ENCODE measurements around the gene TAF12. TPM values are rescaled to one million over a fixed set of nuclear protein-coding genes. Genes with fewer than 3 reads are reported as not detected.

The TAF12 gene
- polyA plus RNA-seq, 4 donors, result 18.9 to 32.7 (median 28.9) TPM

Other genes starting within 250 kb of the TAF12 start
- gene RCC1, start 137.0 kb downstream of the TAF12 start, polyA plus RNA-seq, result 10 to 100 TPM; 31.1 to 69.5 (median 36.6) TPM
- 10 to 100 TPM; 16.3 to 25.9 (median 21.3) TPM for gene TRNAU1AP, start 90.0 kb downstream of the TAF12 start, polyA plus RNA-seq
- gene RAB42, start 50.8 kb downstream of the TAF12 start, polyA plus RNA-seq, result 10 to 100 TPM in 1 of 4 donors, 1 to 10 TPM in 3; 1.7 to 28.1 (median 4.8) TPM
- not detected for gene RNU11, start 5.5 kb upstream of the TAF12 start, polyA plus RNA-seq
- gene GMEB1, start 25.7 kb upstream of the TAF12 start, polyA plus RNA-seq, result 10 to 100 TPM in 1 of 4 donors, 1 to 10 TPM in 3; 2.5 to 13.7 (median 6.0) TPM
- gene YTHDF2, start 93.9 kb upstream of the TAF12 start, polyA plus RNA-seq, result 10 to 100 TPM; 39.1 to 59.0 (median 43.8) TPM
- under 1 TPM in 3 of 4 donors, not detected in 1; 0.06 to 0.34 (median 0.27) TPM for gene OPRD1, start 169.1 kb upstream of the TAF12 start, polyA plus RNA-seq